ENCODE measurements around the gene DMAC2.
"Not testable (repeated sequence)": the region's sequence is repeated elsewhere in the genome, so short reads cannot be mapped to it uniquely, and the experiment has no call there.

DMAC2 gene

GRCh38 chr19:41445575-41445974 lies 5.9 kb upstream of the DMAC2 start:
- H3K27ac ChIP-seq, result no peak overlapping the region
- no peak overlapping the region for H3K4me3 ChIP-seq

GRCh38 chr19:41443813-41444455 lies 4.2 kb upstream of the DMAC2 start:
- no peak overlapping the region for H3K4me3 ChIP-seq
- no peak overlapping the region for H3K27ac ChIP-seq

- Histone ChIP-seq H3K4me3 (no peak within 1 kb of the TSS), H3K27ac (no peak within 1 kb of the TSS)
Measured at GRCh38 chr19:41442473-41443355, 3.0 kb upstream of the DMAC2 start, which contains the start of gene ERICH4. Gene ERICH4 (plus strand): TSS chr19:41443156. CDS start chr19:41443170, 14 bp downstream.

- H3K4me3 ChIP-seq, result no peak overlapping the region
- H3K27ac ChIP-seq, result peak overlapping the region in 1 of 21 experiments; percentile 21
Measured at GRCh38 chr19:41441321-41441945, 1.7 kb upstream of the DMAC2 start.

- H3K27ac ChIP-seq, result no peak overlapping the region
- H3K4me3 ChIP-seq, result no peak overlapping the region
Measured at GRCh38 chr19:41437944-41438574, 1.7 kb downstream of the DMAC2 start.

- Histone ChIP-seq H3K27ac (no peak overlapping the region), H3K4me3 (no peak overlapping the region)
Measured at GRCh38 chr19:41436674-41436951, 3.1 kb downstream of the DMAC2 start.

GRCh38 chr19:41435936-41436673 lies 3.6 kb downstream of the DMAC2 start:
- no peak overlapping the region for H3K4me3 ChIP-seq
- no peak overlapping the region for H3K27ac ChIP-seq

GRCh38 chr19:41435376-41435775 lies 4.3 kb downstream of the DMAC2 start:
- not testable (repeated sequence) for H3K4me3 ChIP-seq, H3K27ac ChIP-seq

GRCh38 chr19:41434450-41434849 lies 5.3 kb downstream of the DMAC2 start:
- Histone ChIP-seq H3K27ac (no peak overlapping the region), H3K4me3 (no peak overlapping the region)

GRCh38 chr19:41433171-41433570 lies 6.5 kb downstream of the DMAC2 start:
- no peak overlapping the region for H3K4me3 ChIP-seq
- H3K27ac ChIP-seq, result no peak overlapping the region

- Histone ChIP-seq H3K27ac (peak overlapping the region in 1 of 21 experiments; percentile 14), H3K4me3 (no peak overlapping the region)
Measured at GRCh38 chr19:41431426-41432386, 8.0 kb downstream of the DMAC2 start.

- H3K4me3 ChIP-seq, result no peak overlapping the region
Measured at GRCh38 chr19:41430922-41431321, 8.8 kb downstream of the DMAC2 start.

GRCh38 chr19:41428481-41428859 lies 11.2 kb downstream of the DMAC2 start:
- H3K4me3 ChIP-seq, result peak overlapping the region in 5 of 7 experiments; percentile 26 to 45 (median 40)

More at GRCh38 chr19:41430922-41431321, 8.8 kb downstream of the DMAC2 start:
- H3K27ac ChIP-seq, result no peak overlapping the region

GRCh38 chr19:41427647-41428480 lies 11.8 kb downstream of the DMAC2 start:
- Histone ChIP-seq H3K4me3 (peak overlapping the region; percentile 26 to 59 (median 40)), H3K27ac (peak overlapping the region in 20 of 21 experiments; percentile 52 to 93 (median 81))

More at GRCh38 chr19:41428481-41428859, 11.2 kb downstream of the DMAC2 start:
- H3K27ac ChIP-seq, result peak overlapping the region in 20 of 21 experiments; percentile 52 to 93 (median 81)

- peak within 1 kb of the TSS; percentile 26 to 59 (median 40) for H3K4me3 ChIP-seq
- H3K27ac ChIP-seq, result peak within 1 kb of the TSS in 20 of 21 experiments; percentile 52 to 93 (median 81)
Measured at GRCh38 chr19:41426952-41427646, 12.6 kb downstream of the DMAC2 start, which contains the start of gene B3GNT8. Gene B3GNT8 (minus strand): TSS chr19:41427374. CDS start chr19:41426778, 596 bp downstream.

GRCh38 chr19:41426116-41426841 lies 13.4 kb downstream of the DMAC2 start:
- Histone ChIP-seq H3K4me3 (peak overlapping the region; percentile 26 to 59 (median 40)), H3K27ac (peak overlapping the region in 20 of 21 experiments; percentile 52 to 93 (median 81))
